Astrocyte of the cerebellum (primary cell): Measurements from ENCODE around the gene HPS1.
A peak's percentile ranks its signal among the peaks of the same experiment; 100 is the strongest.

Experiments used
- DNase-seq: peaks from one replicate; pipeline ENCODE4 v3.0.0-alpha.2; 2011; ENCODE audit warnings: low read depth
- H3K4me3 ChIP-seq: 2 replicates; pipeline ENCODE4 v1.5.1; 2011; ENCODE audit warnings: mild to moderate bottlenecking, low read depth, low read length, moderate library complexity
- in situ Hi-C: cut with HindIII; loops from 2 replicates; pipeline ENCODE4 v1.10.0; 2017; ENCODE audit warnings: low sequenced_read_pairs
- TF ChIP-seq, protein P1 (sequence below): IDR thresholded peaks from 2 replicates; pipeline ENCODE4 v1.5.1; 2012; ENCODE audit warnings: low read length, low read depth, moderate library complexity, mild to moderate bottlenecking; ENCODE audit errors: missing control alignments

HPS1 gene

GRCh38 chr10:98474628-98475027, 27.9 kb upstream of the HPS1 start:
- TF ChIP-seq, protein P1, sequence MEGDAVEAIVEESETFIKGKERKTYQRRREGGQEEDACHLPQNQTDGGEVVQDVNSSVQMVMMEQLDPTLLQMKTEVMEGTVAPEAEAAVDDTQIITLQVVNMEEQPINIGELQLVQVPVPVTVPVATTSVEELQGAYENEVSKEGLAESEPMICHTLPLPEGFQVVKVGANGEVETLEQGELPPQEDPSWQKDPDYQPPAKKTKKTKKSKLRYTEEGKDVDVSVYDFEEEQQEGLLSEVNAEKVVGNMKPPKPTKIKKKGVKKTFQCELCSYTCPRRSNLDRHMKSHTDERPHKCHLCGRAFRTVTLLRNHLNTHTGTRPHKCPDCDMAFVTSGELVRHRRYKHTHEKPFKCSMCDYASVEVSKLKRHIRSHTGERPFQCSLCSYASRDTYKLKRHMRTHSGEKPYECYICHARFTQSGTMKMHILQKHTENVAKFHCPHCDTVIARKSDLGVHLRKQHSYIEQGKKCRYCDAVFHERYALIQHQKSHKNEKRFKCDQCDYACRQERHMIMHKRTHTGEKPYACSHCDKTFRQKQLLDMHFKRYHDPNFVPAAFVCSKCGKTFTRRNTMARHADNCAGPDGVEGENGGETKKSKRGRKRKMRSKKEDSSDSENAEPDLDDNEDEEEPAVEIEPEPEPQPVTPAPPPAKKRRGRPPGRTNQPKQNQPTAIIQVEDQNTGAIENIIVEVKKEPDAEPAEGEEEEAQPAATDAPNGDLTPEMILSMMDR, result no peak
- in situ Hi-C loops, result loop anchor here (25.0 kb wide), 3 partner anchors 237 to 1238 kb away; partner anchors contain the start of gene HPSE2
- no peak for DNase-seq
- H3K4me3 ChIP-seq, result no peak overlapping the region

DNA sequence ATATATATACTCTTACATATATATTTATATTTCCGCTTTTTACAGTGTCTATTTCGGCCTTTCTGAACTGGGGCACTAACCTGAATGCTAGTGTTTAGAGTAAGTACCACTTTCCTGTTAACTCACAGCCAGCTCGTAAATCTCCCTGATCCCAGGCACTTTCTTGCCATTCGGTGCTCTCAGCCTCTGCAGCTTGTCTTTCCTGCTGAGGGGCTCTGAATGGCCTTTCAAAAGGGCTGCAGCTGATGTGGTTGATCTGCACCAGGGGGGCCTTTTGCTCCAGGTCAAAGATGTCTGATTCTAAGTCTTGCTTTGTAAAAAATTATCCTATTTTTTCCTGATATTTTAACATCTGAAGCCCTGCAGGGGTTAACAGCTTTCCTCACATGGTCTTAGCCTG, 25.5 kb upstream of the HPS1 start:
- no peak overlapping the region for H3K4me3 ChIP-seq
- in situ Hi-C loops, result loop anchor here (25.0 kb wide), 3 partner anchors 235 to 1240 kb away; partner anchors contain the start of gene HPSE2
- DNase-seq, result no peak
- TF ChIP-seq, protein P1, result no peak

DNA sequence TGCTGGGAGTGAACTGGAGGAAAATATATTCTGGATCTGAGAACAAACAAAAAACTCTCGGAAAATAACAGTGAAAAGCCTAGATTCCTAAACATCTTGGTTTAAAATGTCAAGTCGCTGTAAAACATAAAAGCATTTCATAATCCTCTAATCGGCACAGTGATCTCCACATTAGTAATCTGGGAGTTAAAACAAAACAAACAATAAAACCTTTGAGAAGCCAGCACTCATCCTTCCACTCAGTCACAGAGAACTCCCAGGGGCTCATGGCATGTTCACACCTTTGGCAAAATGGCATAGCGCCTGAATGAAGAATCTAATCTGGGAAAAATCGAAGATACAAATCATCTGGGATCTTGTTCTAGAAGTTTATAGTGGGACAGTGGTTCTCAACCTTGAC, 24.1 kb upstream of the HPS1 start:
- H3K4me3 ChIP-seq, result no peak overlapping the region
- no peak for DNase-seq
- TF ChIP-seq, protein P1, result no peak
- in situ Hi-C loops, result loop anchor here (25.0 kb wide), 3 partner anchors 234 to 1241 kb away; partner anchors contain the start of gene HPSE2

GRCh38 chr10:98469001-98469931, 22.5 kb upstream of the HPS1 start:
- TF ChIP-seq, protein P1, result no peak
- DNase-seq, result no peak
- in situ Hi-C loops, result loop anchor here (25.0 kb wide), 3 partner anchors 232 to 1243 kb away; partner anchors contain the start of gene HPSE2
- no peak overlapping the region for H3K4me3 ChIP-seq

DNA sequence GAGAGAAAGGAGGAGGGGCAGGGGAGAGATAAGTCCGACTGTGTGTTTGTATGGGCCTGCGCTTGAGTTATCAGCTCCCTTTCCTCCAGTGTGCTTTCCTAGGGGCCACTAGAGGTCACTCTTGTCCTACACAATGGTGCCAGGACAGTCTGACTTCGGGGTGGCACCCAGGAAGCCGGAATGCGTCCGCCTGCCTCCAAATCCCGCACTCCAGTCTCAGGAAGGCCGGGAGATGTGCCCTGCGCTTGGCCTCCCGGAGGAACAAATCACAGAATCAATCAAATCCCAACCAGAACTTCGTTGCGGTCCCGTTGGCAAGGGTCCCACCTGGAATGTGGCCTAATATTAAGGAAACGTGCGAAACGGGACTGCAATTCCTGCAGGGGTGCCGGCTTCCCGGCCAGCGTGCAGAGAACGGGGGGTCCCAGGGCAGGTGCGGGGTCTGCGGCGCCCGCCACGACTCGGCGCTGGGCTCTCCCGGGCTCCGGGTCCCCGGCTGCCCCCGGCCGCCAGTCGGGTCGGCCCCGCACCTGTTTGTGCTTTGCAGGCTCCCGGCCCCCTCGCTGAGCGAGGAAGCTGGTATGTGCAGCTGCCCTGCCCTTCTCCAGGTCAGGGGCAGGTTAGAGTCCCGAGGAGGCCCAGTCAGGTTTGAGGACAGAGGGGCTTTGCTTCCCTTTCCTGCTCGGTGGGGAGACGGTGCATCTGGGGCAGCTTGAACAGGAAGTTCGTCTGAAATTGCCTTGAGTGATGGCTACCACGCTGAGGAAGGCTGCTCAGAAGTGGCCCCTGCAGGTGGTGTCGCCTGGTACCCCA, 21.0 kb upstream of the HPS1 start:
- peak; percentile 70 for DNase-seq
- in situ Hi-C loops, result loop anchor here (25.0 kb wide), 3 partner anchors 230 to 1245 kb away; partner anchors contain the start of gene HPSE2
- H3K4me3 ChIP-seq, result peak overlapping the region; percentile 48
- TF ChIP-seq, protein P1, result peak; percentile 80
